GM18909 (cell line): ENCODE results near the gene FHIT.

Experiments used
- ATAC-seq: cut with Tn5 transposase; IDR thresholded peaks from one replicate; pipeline ENCODE4 v1.9.1; 2021; ENCODE audit warnings: mild to moderate bottlenecking; ENCODE audit not compliant: unreplicated experiment, poor library complexity

FHIT gene

GRCh38 chr3:60886518-60886917 is 364.7 kb downstream of the FHIT start:
- ATAC-seq, result no peak

GRCh38 chr3:60884005-60884404 is 367.2 kb downstream of the FHIT start:
- ATAC-seq, result no peak

GRCh38 chr3:60877188-60877587 is 374.1 kb downstream of the FHIT start:
- ATAC-seq, result no peak

- ATAC-seq, result no peak
Measured at GRCh38 chr3:60870396-60870795, 380.9 kb downstream of the FHIT start.

- no peak for ATAC-seq
Measured at GRCh38 chr3:60867200-60867599, 384.1 kb downstream of the FHIT start.

DNA sequence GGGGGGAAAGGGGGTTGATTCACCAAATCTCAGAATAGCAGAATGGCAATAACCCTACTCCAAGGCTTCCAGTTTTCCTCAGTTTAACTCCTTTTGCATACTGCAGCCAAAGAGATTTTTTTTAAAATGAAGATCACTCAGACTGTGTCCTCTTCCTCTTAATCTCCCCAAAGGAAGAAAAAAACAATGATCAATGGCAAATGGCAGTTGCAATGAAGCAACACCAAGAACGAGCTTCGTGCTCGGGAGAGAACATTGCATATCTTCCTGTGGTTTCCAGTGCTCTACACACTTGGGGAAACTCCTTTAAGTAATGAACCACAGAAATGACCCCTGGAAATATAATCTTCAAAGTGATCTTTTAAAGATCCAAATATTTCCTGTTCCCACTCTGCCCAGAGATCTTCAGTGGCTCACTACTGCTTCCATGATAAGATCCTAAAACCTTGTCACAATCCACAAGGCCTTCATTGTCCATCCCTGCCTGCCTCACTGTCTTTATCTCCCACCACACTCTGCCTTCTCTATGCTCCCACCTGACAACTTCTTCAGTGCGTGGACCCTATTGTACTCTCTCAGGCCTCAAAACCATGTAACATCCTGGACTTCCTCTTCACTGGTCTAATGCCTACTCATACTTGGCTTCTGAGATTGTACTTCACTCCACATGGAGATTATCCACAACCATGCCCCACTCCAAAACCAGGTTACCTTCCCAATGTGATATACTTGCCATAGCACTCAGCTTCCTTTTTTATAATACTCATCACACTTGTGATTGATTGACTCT is 394.8 kb downstream of the FHIT start:
- no peak for ATAC-seq

GRCh38 chr3:60855250-60855649 is 396.0 kb downstream of the FHIT start:
- no peak for ATAC-seq

GRCh38 chr3:60854791-60855190 is 396.5 kb downstream of the FHIT start:
- ATAC-seq, result no peak

- ATAC-seq, result no peak
Measured at GRCh38 chr3:60847791-60848190, 403.5 kb downstream of the FHIT start.

GRCh38 chr3:60844256-60844655 is 407.0 kb downstream of the FHIT start:
- no peak for ATAC-seq

- no peak for ATAC-seq
Measured at GRCh38 chr3:60841355-60841754, 409.9 kb downstream of the FHIT start.

DNA sequence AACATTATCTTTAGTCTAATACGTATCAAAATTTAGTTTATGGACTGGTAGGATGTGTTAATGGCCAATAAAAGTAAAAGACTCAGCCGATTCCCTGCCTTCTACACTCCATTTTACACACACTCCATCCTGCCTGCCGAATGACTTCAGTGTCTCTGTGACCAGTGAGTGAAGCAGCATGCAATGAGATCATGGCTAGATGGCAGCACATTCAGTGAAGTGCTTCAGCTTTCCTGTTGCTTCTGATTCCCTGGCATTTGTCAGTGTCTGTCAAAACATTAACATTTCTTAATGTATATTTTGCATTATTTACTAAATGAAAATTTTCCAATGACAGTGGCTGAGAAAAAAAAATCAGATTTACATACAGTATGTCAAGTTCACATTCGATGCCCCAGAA is 412.0 kb downstream of the FHIT start:
- ATAC-seq, result no peak

DNA sequence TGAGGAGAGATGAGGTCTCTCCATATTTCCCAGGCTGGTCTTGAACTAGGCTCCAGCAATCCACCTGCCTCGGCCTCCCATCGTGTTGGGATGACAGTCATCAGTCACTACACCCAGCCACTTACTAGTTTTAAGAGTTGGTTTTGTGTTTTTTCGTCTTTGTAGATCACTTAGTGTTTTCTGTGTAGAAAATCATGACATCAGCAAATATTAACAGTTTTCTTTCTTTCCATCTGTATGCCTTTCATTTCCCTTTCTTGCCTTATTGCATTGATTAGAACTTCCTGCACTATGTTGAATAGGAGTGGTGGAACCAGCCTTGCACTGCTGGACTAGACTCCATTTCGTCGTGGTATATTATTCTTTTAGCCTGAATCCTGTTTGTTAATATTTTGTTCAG is 415.5 kb downstream of the FHIT start:
- no peak for ATAC-seq

DNA sequence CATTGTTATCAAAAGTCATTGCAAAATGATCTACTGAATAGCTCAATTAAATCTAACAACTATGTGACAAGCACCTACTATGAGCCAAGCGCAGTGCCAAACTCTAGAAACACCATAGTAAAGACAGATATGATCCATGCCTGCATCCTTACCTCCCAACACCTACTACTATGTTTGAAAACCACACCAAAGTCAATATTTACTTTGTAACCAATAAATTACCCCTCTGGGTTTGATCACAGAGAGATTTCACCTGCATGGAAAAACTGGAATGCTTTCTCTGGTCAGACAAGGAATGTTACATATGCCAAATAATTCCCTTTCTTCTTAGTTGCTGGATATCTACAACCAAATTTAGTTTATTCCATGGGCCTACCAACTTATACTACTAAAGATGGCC is 422.2 kb downstream of the FHIT start:
- ATAC-seq, result no peak

- ATAC-seq, result no peak
Measured at GRCh38 chr3:60827666-60828065, 423.6 kb downstream of the FHIT start.

DNA sequence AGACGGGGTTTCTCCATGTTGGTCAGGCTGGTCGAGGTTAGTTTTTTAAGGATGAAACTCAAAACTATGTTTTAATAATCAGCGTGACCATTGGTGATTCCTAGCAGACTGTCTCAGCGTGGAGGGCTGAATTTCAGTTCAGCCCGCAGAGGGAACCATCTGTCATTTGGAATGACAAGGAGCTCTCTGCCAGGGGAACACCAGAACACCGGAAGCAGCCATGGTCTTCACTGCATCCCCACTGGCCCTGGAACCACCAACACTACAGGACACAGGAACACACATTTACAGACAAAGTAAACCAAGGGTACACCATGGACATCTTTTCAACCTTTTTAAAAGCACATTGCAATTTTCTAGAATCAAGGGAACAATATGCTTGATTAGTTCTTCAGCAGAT is 424.7 kb downstream of the FHIT start:
- no peak for ATAC-seq

GRCh38 chr3:60812502-60812901 is 438.8 kb downstream of the FHIT start:
- ATAC-seq, result no peak

DNA sequence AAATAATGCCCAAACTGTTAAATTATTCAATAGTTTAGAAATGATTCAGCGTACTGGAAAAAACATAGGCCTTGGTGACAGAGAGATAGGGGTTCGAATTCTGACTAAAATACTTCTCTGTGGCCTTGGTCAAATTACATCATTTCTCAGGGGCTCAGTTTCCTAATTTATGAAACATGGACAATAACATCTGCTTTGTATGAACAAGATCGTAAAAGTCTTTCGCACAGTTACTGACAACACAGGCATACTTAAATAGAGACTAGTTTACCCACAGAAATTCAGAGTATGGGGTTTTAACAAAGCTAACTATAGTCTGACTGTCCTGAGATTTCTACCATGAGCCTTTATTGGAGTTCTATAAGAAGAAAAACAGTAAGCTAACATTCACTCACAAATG is 440.4 kb downstream of the FHIT start:
- no peak for ATAC-seq

DNA sequence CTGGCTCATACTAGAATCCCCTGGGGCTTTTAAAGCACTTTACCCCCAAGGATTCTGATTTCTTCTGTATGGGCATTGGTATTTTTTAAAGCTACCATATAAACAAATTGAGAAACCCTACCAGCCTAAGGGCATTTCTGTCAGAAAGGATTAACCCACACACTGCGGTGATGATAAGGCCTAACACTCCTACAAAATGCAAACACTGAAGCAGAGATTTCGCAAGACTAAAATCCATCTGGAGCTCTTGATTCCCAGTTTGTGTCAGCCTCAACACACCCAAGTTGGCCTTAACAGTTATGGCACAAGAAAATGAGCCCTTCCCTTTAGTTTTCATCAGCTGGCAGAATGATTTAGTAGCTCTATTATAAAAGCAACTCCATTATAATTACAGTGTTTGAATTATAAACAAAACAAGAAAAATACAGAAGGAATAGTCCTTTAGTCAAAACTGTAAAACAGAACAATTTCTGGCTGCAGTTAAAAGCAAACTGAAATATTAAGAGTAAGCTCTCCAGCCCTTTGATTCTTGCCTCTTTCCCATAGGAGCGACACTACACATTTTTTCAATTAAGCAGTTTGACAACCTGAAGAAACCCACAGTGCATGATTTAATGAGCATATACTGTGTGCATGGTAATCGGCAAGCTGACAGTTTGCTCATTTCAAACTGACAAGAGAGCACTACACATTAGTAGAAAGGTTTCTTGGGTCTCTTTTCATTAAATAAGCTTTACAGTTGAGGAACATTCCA is 441.2 kb downstream of the FHIT start:
- no peak for ATAC-seq

GRCh38 chr3:60803216-60804173 is 447.8 kb downstream of the FHIT start:
- ATAC-seq, result no peak

DNA sequence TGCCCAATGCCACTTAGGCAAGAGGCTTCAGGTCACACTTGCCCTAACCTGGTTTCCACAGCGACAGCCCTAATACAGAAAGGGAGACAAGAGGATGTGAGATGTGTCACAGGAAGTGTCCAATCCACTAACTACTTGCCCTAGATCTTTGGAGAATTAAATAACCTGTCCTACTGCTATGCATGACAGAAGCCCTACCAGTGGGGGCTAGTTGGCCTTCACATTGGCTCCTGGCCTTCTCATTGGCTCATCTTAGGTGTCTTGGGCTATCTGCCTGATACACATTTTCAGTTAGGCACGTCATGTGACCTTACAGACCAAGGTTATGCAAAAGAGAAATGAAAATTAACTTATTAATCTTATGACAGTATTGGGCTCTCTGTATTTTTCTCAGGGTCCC is 449.9 kb downstream of the FHIT start:
- ATAC-seq, result no peak
